Measurements from ENCODE around the gene TESK1.
"Not testable (repeated sequence)": the region's sequence is repeated elsewhere in the genome, so short reads cannot be mapped to it uniquely, and the experiment has no call there.

TESK1 gene

GRCh38 chr9:35579659-35580227 lies 25.3 kb upstream of the TESK1 start:
- DNase-seq (ENCODE audit: low read depth) = not testable (repeated sequence)

- not testable (repeated sequence) for DNase-seq (ENCODE audit: low read depth)
These were observed 21.5 kb upstream of the TESK1 start for GRCh38 chr9:35583521-35583920.

- not testable (repeated sequence) for DNase-seq (ENCODE audit: low read depth)
These were observed 20.4 kb upstream of the TESK1 start for GRCh38 chr9:35584681-35585080.

- DNase-seq (ENCODE audit: low read depth) = not testable (repeated sequence)
These were observed 16.6 kb upstream of the TESK1 start for GRCh38 chr9:35588506-35588905.

GRCh38 chr9:35593581-35593980 lies 11.5 kb upstream of the TESK1 start:
- DNase-seq (ENCODE audit: low read depth) = no peak

- DNase-seq (ENCODE audit: low read depth) = no peak
These were observed 10.6 kb upstream of the TESK1 start for GRCh38 chr9:35594471-35594870.

GRCh38 chr9:35596907-35597306 lies 8.2 kb upstream of the TESK1 start:
- DNase-seq (ENCODE audit: low read depth) = not testable (repeated sequence)

- DNase-seq (ENCODE audit: low read depth) = no peak
These were observed 6.0 kb upstream of the TESK1 start for GRCh38 chr9:35598866-35599590.

- DNase-seq (ENCODE audit: low read depth) = peak; percentile 14
These were observed 5.1 kb upstream of the TESK1 start for GRCh38 chr9:35599763-35600604.

- DNase-seq (ENCODE audit: low read depth) = peak; percentile 88
These were observed 1.5 kb upstream of the TESK1 start for GRCh38 chr9:35603506-35603985.

GRCh38 chr9:35603986-35604577 lies 980 bp upstream of the TESK1 start:
- peak; percentile 100 for DNase-seq (ENCODE audit: low read depth)

GRCh38 chr9:35605351-35606137 lies 482 bp downstream of the TESK1 start:
- DNase-seq (ENCODE audit: low read depth) = peak; percentile 13

- DNase-seq (ENCODE audit: low read depth) = no peak
These were observed 1.1 kb downstream of the TESK1 start for GRCh38 chr9:35606138-35606504.

- no peak for DNase-seq (ENCODE audit: low read depth)
These were observed 1.7 kb downstream of the TESK1 start for GRCh38 chr9:35606726-35607125.

- DNase-seq (ENCODE audit: low read depth) = no peak
These were observed 3.2 kb downstream of the TESK1 start for GRCh38 chr9:35608221-35608620.

- no peak for DNase-seq (ENCODE audit: low read depth)
These were observed 4.1 kb downstream of the TESK1 start for GRCh38 chr9:35609001-35609819.

GRCh38 chr9:35609820-35610163 lies 4.7 kb downstream of the TESK1 start:
- DNase-seq (ENCODE audit: low read depth) = no peak

GRCh38 chr9:35611230-35611797 lies 6.3 kb downstream of the TESK1 start:
- DNase-seq (ENCODE audit: low read depth) = peak; percentile 53

- not testable (repeated sequence) for DNase-seq (ENCODE audit: low read depth)
These were observed 7.0 kb downstream of the TESK1 start for GRCh38 chr9:35612066-35612465.

- no peak for DNase-seq (ENCODE audit: low read depth)
These were observed 7.8 kb downstream of the TESK1 start for GRCh38 chr9:35612843-35613242.

Data from EH (cell line).